Endothelial cell of umbilical vein (primary cell): Measurements from ENCODE around the gene HHEX. TPM values are rescaled to one million over a fixed set of nuclear protein-coding genes. Genes with fewer than 3 reads are reported as not detected.

Source experiments
- BruUV-seq: library from RNA; stranded (reverse); fragments of 400-500 nt; replicated peaks from 2 replicates; lab custom pipeline; 2021; lab: Mats Ljungman, UMichigan
- CTCF ChIA-PET: fragments of 300-600, 350-600 bp; sonication (Branson Sonifier 250); formaldehyde crosslinking; loops from one replicate; lab custom pipeline; 2021; ENCODE audit warnings: antibody characterized with exemption, inconsistent platforms; lab: Charles Lee
- POLR2A ChIA-PET: fragments of 300-600, 350-600 bp; sonication (Branson Sonifier 250); formaldehyde crosslinking; loops from one replicate; lab custom pipeline; 2021; ENCODE audit warnings: antibody characterized with exemption, inconsistent platforms; lab: Charles Lee
- DNase-seq: peaks from one replicate; pipeline ENCODE4 v3.0.0-alpha.2; 2011; ENCODE audit warnings: low read depth, low spot score
- FAIRE-seq: peaks from 2 replicates; lab custom pipeline; 2011; peaks lifted over from hg19 to GRCh38; lab: Jason Lieb, UNC
- H2AFZ ChIP-seq: 2 replicates; pipeline ENCODE4 v1.6.0; 2012; ENCODE audit warnings: low read depth, low read length, control low read depth, inconsistent platforms
- H3K27ac ChIP-seq: 2 replicates; pipeline ENCODE4 v1.5.1; 2011; ENCODE audit warnings: low read depth, mild to moderate bottlenecking, control low read depth, low read length, moderate library complexity; ENCODE audit not compliant: insufficient read depth
- H3K27me3 ChIP-seq, 2 experiments: 2 replicates each; pipeline versions ENCODE4 v1.6.0 to v1.6.1; 2011; ENCODE audit warnings: low read length in 2 of 2, mixed read lengths in 1 of 2; ENCODE audit not compliant: control insufficient read depth in 2 of 2, insufficient read depth in 2 of 2
- H3K36me3 ChIP-seq, 2 experiments: 2 replicates in 1 of 2; 3 replicates in 1 of 2; pipeline ENCODE4 v1.5.1; 2011; ENCODE audit warnings: low read length in 2 of 2, mild to moderate bottlenecking in 1 of 2, moderate library complexity in 1 of 2; ENCODE audit not compliant: control insufficient read depth in 2 of 2, insufficient read depth in 2 of 2; ENCODE audit errors: extremely low read depth in 1 of 2
- H3K4me1 ChIP-seq: 3 replicates; pipeline ENCODE4 v1.5.1; 2011; ENCODE audit warnings: mild to moderate bottlenecking, low read length; ENCODE audit not compliant: control insufficient read depth, insufficient read depth; ENCODE audit errors: extremely low read depth
- H3K4me2 ChIP-seq: 2 replicates; pipeline ENCODE4 v1.6.1; 2011; ENCODE audit warnings: low read length, control low read depth, mixed read lengths; ENCODE audit not compliant: insufficient read depth
- H3K4me3 ChIP-seq, 3 experiments: fragments of 200-600 bp in 1 of 3; sonication (generic), shearing (Covaris generic) in 1 of 3; replicated peaks in 1 of 3; 2 replicates each; pipeline ENCODE4 v1.5.1; 2011 to 2016; ENCODE audit warnings: control low read depth in 3 of 3, low read length in 3 of 3, mild to moderate bottlenecking in 2 of 3, inconsistent platforms in 1 of 3, low read depth in 1 of 3, moderate library complexity in 1 of 3; ENCODE audit not compliant: insufficient read depth in 1 of 3
- H3K79me2 ChIP-seq: 2 replicates; pipeline ENCODE4 v1.6.0; 2012; ENCODE audit warnings: low read length, inconsistent platforms; ENCODE audit not compliant: control insufficient read depth, insufficient read depth
- H3K9ac ChIP-seq: replicated peaks from 2 replicates; pipeline ENCODE3; 2011; ENCODE audit warnings: low read length, control low read depth; ENCODE audit not compliant: insufficient read depth; ENCODE audit errors: extremely low read depth
- H3K9me1 ChIP-seq: replicated peaks from 3 replicates; pipeline ENCODE4 v1.6.0; 2011; ENCODE audit warnings: mild to moderate bottlenecking, low read length; ENCODE audit not compliant: control insufficient read depth, insufficient read depth; ENCODE audit errors: extremely low read depth
- H3K9me3 ChIP-seq: replicated peaks from 2 replicates; pipeline ENCODE4 v1.5.1; 2012; ENCODE audit warnings: low read length, inconsistent platforms; ENCODE audit not compliant: control insufficient read depth, insufficient read depth
- H4K20me1 ChIP-seq: replicated peaks from 2 replicates; pipeline ENCODE3; 2011; ENCODE audit warnings: mild to moderate bottlenecking, low read length; ENCODE audit not compliant: control insufficient read depth, insufficient read depth; ENCODE audit errors: extremely low read depth
- CTCF ChIP-seq, 2 donors: IDR thresholded peaks; 1 replicate in 1 of 2; 2 replicates in 1 of 2; pipeline ENCODE4 v1.5.1; 2011; ENCODE audit warnings: low read length in 2 of 2, mild to moderate bottlenecking in 2 of 2, moderate library complexity in 2 of 2, control low read depth in 1 of 2, inconsistent platforms in 1 of 2, low read depth in 1 of 2; ENCODE audit not compliant: insufficient read depth in 1 of 2; ENCODE audit errors: extremely low read depth in 1 of 2
- EZH2 ChIP-seq: IDR thresholded peaks from 2 replicates; pipeline ENCODE4 v1.6.1; 2012; ENCODE audit warnings: borderline replicate concordance, low read depth, mild to moderate bottlenecking, moderate library complexity, low read length, inconsistent platforms; ENCODE audit not compliant: severe bottlenecking
- FOS ChIP-seq: IDR thresholded peaks from 2 replicates; pipeline ENCODE4 v1.6.1; 2011; ENCODE audit warnings: mild to moderate bottlenecking, low read length, moderate library complexity, borderline replicate concordance; ENCODE audit not compliant: insufficient read depth
- GATA2 ChIP-seq: IDR thresholded peaks from 2 replicates; pipeline ENCODE4 v1.7.0; 2011; ENCODE audit warnings: low read depth, mild to moderate bottlenecking, moderate library complexity, mixed read lengths, low read length; ENCODE audit not compliant: insufficient read length, insufficient read depth
- JUN ChIP-seq: IDR thresholded peaks from 2 replicates; pipeline ENCODE4 v1.6.1; 2011; ENCODE audit warnings: borderline replicate concordance, low read depth; ENCODE audit not compliant: insufficient read length, insufficient read depth
- MAX ChIP-seq: IDR thresholded peaks from 2 replicates; pipeline ENCODE4 v1.6.1; 2011; ENCODE audit not compliant: insufficient read depth, insufficient read length
- MYC ChIP-seq: IDR thresholded peaks from one replicate; pipeline ENCODE4 v1.6.1; 2011; ENCODE audit warnings: mild to moderate bottlenecking, low read depth, low read length
- POLR2A ChIP-seq: IDR thresholded peaks from 2 replicates; pipeline ENCODE4 v1.6.1; 2012; ENCODE audit warnings: low read depth, mild to moderate bottlenecking, control low read depth, low read length
- POLR2AphosphoS5 ChIP-seq: IDR thresholded peaks from 2 replicates; pipeline ENCODE4 v1.6.1; 2012; ENCODE audit warnings: low read depth, mild to moderate bottlenecking, control low read depth, low read length, moderate library complexity; ENCODE audit not compliant: insufficient read depth
- dilution Hi-C: fragments of 300-500 bp; cut with MboI; formaldehyde crosslinking; loops from one replicate; pipeline ENCODE4 v1.15.0; 2019; ENCODE audit warnings: low sequenced_read_pairs; ENCODE audit not compliant: extremely low pct_ligation_motif_present
- intact Hi-C: fragments of 100-400 bp; cut with micrococcal nuclease; formaldehyde crosslinking; loops from one replicate; pipeline ENCODE4 v1.10.0; 2022
- polyA plus RNA-seq, 4 experiments: library from polyadenylated mRNA; depleted of rRNA in 3 of 4; stranded (reverse) in 3 of 4; unstranded in 1 of 4; fragments of >200 nt; gene quantifications; 2 replicates each; pipeline versions ENCODE4 v1.2.1 to v1.2.3, GENCODE V29; 2011 to 2012; ENCODE audit warnings: missing spikeins in 1 of 4
- total RNA-seq: library from RNA; stranded (reverse); gene quantifications from 2 replicates; pipeline ENCODE4 v1.2.3, GENCODE V29; 2021

Gene HHEX
- total and polyA plus RNA-seq, 2 donors (not counting 3 experiments of a cell fraction or from before 2014, with no cell fraction given): 81.0 to 110 TPM

GRCh38 chr10:92727141-92727540 is 37.4 kb downstream of the HHEX start:
- no peaks in the 10 kb centered on the region for H4K20me1 ChIP-seq
- H3K9ac ChIP-seq: no peak overlapping the region
- H3K9me3 ChIP-seq: no peaks in the 10 kb centered on the region
- H3K4me1 ChIP-seq: no peaks in the 10 kb centered on the region
- no peaks in the 10 kb centered on the region for H3K9me1 ChIP-seq
- H3K4me3 ChIP-seq: no peak overlapping the region
- no peak overlapping the region for H2AFZ ChIP-seq
- POLR2A ChIA-PET: no interaction called here
- TF ChIP-seq CTCF (IDR thresholded peaks at IDR 0.05; ENCODE audit: extremely low read depth in 1 of 2, insufficient read depth in 1 of 2, low read depth in 1 of 2, low read length in 2 of 2) (no peak), JUN (no peak), MAX (no peak), EZH2 (no peak), GATA2 (no peak), MYC (no peak), FOS (no peak), POLR2AphosphoS5 (no peak), POLR2A (no peak)
- intact Hi-C loops: no loop called here
- H3K27me3 ChIP-seq: peaks cover 0 to 1% of the 10 kb centered on the region in 2 experiments
- no peaks in the 10 kb centered on the region for H3K79me2 ChIP-seq
- no peaks in the 10 kb centered on the region for H3K36me3 ChIP-seq
- BruUV-seq: no TSS peak
- dilution Hi-C loops: no loop called here
- CTCF ChIA-PET: interaction anchor here (1.4 to 3.2 kb wide), 2 partner anchors 14 to 18 kb away, joined by 3 to 12 read pairs; no protein-coding TSS in a partner anchor
- H3K4me2 ChIP-seq: no peak overlapping the region
- FAIRE-seq (no peak), DNase-seq (no peak)
- no peak overlapping the region for H3K27ac ChIP-seq
